UCSD-AML1 (cell line): ENCODE data around the gene KCNE1.
"Not testable (repeated sequence)": the region's sequence is repeated elsewhere in the genome, so short reads cannot be mapped to it uniquely, and the experiment has no call there.

Experiments used
- DNase-seq: peaks from one replicate; lab custom pipeline; 2025; ENCODE audit not compliant: unreplicated experiment; lab: John Stamatoyannopoulos, UW

KCNE1 gene

GRCh38 chr21:34423805-34424204 is 88.2 kb downstream of the KCNE1 start, which contains the start of gene SMIM34:
SMIM34 (minus strand) TSS chr21:34423951; CDS start chr21:34423839, 112 bp downstream.
- DNase-seq: not testable (repeated sequence)

- not testable (repeated sequence) for DNase-seq
These were observed 94.4 kb downstream of the KCNE1 start for GRCh38 chr21:34417448-34418077.

GRCh38 chr21:34407294-34407693 is 104.7 kb downstream of the KCNE1 start:
- not testable (repeated sequence) for DNase-seq

- DNase-seq: not testable (repeated sequence)
These were observed 105.3 kb downstream of the KCNE1 start for GRCh38 chr21:34406676-34407075.

GRCh38 chr21:34406102-34406501 is 105.9 kb downstream of the KCNE1 start:
- not testable (repeated sequence) for DNase-seq

GRCh38 chr21:34405686-34406085 is 106.3 kb downstream of the KCNE1 start:
- DNase-seq: not testable (repeated sequence)

GRCh38 chr21:34404742-34405141 is 107.3 kb downstream of the KCNE1 start:
- not testable (repeated sequence) for DNase-seq

GRCh38 chr21:34400522-34400921 is 111.5 kb downstream of the KCNE1 start:
- DNase-seq: not testable (repeated sequence)
